ENCODE data around the gene ZNF385A.
A peak's percentile ranks its signal among the peaks of the same experiment; 100 is the strongest.

ZNF385A gene

DNA sequence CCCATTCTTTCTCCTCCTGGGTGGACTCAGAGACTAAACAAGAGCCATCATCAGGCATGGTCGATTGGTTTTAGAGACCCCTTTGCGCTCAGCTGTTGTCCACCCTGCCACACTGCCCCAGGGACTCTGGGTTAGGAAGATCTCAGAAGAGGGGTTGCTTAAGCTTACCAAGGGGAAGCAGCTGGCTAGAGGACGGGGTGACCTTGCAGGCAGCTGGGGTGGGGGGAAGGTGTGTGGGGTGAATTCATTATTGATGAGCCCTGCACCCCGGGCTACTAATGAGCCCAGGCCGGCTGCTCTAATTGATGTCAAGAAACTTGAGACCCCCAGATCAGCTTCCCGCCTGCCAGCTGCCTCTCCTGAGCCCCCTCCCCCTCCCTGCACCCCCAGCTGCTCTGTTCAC lies 8.7 kb upstream of the ZNF385A start:
- ATAC-seq: no peak
- TF ChIP-seq ZFP3 (CRISPR knock-in tag; IDR thresholded peaks at IDR 0.05): no peak
- TF ChIP-seq ARNTL (CRISPR knock-in tag; IDR thresholded peaks at IDR 0.05; ENCODE audit: borderline replicate concordance, low read depth): no peak
- no peak for TF ChIP-seq TCF4 (CRISPR knock-in tag; IDR thresholded peaks at IDR 0.05; ENCODE audit: borderline replicate concordance)
- TF ChIP-seq, protein P1, sequence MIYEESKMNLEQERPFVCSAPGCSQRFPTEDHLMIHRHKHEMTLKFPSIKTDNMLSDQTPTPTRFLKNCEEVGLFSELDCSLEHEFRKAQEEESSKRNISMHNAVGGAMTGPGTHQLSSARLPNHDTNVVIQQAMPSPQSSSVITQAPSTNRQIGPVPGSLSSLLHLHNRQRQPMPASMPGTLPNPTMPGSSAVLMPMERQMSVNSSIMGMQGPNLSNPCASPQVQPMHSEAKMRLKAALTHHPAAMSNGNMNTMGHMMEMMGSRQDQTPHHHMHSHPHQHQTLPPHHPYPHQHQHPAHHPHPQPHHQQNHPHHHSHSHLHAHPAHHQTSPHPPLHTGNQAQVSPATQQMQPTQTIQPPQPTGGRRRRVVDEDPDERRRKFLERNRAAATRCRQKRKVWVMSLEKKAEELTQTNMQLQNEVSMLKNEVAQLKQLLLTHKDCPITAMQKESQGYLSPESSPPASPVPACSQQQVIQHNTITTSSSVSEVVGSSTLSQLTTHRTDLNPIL (CRISPR knock-in tag; IDR thresholded peaks at IDR 0.05; ENCODE audit: low read depth): no peak
- no peak for TF ChIP-seq ESRRG (CRISPR knock-in tag; IDR thresholded peaks at IDR 0.05)
- no peak for TF ChIP-seq BACH2 (CRISPR knock-in tag; IDR thresholded peaks at IDR 0.05; ENCODE audit: borderline replicate concordance)
- no peak for TF ChIP-seq ZNF8 (CRISPR knock-in tag; IDR thresholded peaks at IDR 0.05)
- no peak for TF ChIP-seq ZFP30 (CRISPR knock-in tag; IDR thresholded peaks at IDR 0.05)
- TF ChIP-seq SNAI2 (CRISPR knock-in tag; IDR thresholded peaks at IDR 0.05): no peak
- no peak for TF ChIP-seq RARB (CRISPR knock-in tag; IDR thresholded peaks at IDR 0.05)
- TF ChIP-seq TOX (CRISPR knock-in tag; IDR thresholded peaks at IDR 0.05; ENCODE audit: borderline replicate concordance): no peak
- TF ChIP-seq, protein P2, sequence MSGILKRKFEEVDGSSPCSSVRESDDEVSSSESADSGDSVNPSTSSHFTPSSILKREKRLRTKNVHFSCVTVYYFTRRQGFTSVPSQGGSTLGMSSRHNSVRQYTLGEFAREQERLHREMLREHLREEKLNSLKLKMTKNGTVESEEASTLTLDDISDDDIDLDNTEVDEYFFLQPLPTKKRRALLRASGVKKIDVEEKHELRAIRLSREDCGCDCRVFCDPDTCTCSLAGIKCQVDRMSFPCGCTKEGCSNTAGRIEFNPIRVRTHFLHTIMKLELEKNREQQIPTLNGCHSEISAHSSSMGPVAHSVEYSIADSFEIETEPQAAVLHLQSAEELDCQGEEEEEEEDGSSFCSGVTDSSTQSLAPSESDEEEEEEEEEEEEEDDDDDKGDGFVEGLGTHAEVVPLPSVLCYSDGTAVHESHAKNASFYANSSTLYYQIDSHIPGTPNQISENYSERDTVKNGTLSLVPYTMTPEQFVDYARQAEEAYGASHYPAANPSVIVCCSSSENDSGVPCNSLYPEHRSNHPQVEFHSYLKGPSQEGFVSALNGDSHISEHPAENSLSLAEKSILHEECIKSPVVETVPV (CRISPR knock-in tag; IDR thresholded peaks at IDR 0.05): no peak
- no peak for TF ChIP-seq OSR1 (CRISPR knock-in tag; IDR thresholded peaks at IDR 0.05)
- TF ChIP-seq ZNF70 (CRISPR knock-in tag; IDR thresholded peaks at IDR 0.05): no peak
- no peak for TF ChIP-seq CSDC2 (CRISPR knock-in tag; IDR thresholded peaks at IDR 0.05)

DNA sequence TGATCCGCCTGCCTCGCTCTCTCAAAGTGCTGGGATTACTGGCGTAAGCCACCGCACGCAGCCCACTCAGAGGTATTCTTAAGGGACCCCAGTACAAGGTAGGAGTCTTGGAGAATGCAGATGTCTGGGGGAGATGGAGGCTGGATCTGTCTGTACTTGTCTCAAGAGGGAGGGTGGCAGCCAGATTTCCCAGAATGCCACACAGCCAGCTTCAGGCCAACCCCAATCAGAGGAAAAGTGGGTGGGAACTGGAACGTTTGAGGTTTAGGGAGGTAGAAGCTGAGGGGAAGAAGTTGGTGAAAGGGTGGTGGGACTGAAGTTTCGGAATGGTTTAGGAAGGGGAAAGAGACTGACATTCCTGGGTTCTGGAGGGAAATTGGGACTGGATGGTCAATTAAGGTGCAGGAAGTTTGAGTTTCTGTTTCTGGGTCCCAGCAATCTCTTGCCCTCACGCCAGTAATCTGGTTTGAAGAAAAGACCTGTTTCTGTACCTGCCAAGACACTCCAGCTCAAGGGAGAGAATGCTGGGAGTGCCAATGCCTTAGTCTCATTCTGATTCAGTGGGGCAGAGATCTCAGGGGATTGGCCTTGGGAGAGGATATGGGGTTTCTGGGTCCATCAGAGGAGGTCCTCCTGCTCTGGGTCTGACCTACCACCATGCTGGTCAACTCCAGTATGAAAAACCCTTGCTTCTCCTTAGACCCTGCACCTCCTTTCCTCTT lies 8.1 kb upstream of the ZNF385A start:
- ATAC-seq: no peak
- TF ChIP-seq CSDC2 (CRISPR knock-in tag; IDR thresholded peaks at IDR 0.05) (no peak), ZNF8 (CRISPR knock-in tag; IDR thresholded peaks at IDR 0.05) (no peak), ESRRG (CRISPR knock-in tag; IDR thresholded peaks at IDR 0.05) (no peak), ZFP30 (CRISPR knock-in tag; IDR thresholded peaks at IDR 0.05) (no peak), TCF4 (CRISPR knock-in tag; IDR thresholded peaks at IDR 0.05; ENCODE audit: borderline replicate concordance) (no peak), TOX (CRISPR knock-in tag; IDR thresholded peaks at IDR 0.05; ENCODE audit: borderline replicate concordance) (no peak), ARNTL (CRISPR knock-in tag; IDR thresholded peaks at IDR 0.05; ENCODE audit: borderline replicate concordance, low read depth) (no peak), ZC3H10 (CRISPR knock-in tag; IDR thresholded peaks at IDR 0.05) (no peak), RARB (CRISPR knock-in tag; IDR thresholded peaks at IDR 0.05) (no peak), ZNF70 (CRISPR knock-in tag; IDR thresholded peaks at IDR 0.05) (no peak), SNAI2 (CRISPR knock-in tag; IDR thresholded peaks at IDR 0.05) (no peak), ISL1 (CRISPR knock-in tag; IDR thresholded peaks at IDR 0.05) (no peak), BACH2 (CRISPR knock-in tag; IDR thresholded peaks at IDR 0.05; ENCODE audit: borderline replicate concordance) (no peak), OSR1 (CRISPR knock-in tag; IDR thresholded peaks at IDR 0.05) (no peak), ZNF565 (CRISPR knock-in tag; conservative IDR thresholded peaks at IDR 0.05; ENCODE audit: low read depth) (no peak), PPARA (CRISPR knock-in tag; IDR thresholded peaks at IDR 0.05; ENCODE audit: borderline replicate concordance) (no peak)
- TF ChIP-seq, protein P2 (CRISPR knock-in tag; IDR thresholded peaks at IDR 0.05): no peak
- TF ChIP-seq, protein P3, sequence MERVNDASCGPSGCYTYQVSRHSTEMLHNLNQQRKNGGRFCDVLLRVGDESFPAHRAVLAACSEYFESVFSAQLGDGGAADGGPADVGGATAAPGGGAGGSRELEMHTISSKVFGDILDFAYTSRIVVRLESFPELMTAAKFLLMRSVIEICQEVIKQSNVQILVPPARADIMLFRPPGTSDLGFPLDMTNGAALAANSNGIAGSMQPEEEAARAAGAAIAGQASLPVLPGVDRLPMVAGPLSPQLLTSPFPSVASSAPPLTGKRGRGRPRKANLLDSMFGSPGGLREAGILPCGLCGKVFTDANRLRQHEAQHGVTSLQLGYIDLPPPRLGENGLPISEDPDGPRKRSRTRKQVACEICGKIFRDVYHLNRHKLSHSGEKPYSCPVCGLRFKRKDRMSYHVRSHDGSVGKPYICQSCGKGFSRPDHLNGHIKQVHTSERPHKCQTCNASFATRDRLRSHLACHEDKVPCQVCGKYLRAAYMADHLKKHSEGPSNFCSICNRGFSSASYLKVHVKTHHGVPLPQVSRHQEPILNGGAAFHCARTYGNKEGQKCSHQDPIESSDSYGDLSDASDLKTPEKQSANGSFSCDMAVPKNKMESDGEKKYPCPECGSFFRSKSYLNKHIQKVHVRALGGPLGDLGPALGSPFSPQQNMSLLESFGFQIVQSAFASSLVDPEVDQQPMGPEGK (CRISPR knock-in tag; IDR thresholded peaks at IDR 0.05; ENCODE audit: borderline replicate concordance): no peak

DNA sequence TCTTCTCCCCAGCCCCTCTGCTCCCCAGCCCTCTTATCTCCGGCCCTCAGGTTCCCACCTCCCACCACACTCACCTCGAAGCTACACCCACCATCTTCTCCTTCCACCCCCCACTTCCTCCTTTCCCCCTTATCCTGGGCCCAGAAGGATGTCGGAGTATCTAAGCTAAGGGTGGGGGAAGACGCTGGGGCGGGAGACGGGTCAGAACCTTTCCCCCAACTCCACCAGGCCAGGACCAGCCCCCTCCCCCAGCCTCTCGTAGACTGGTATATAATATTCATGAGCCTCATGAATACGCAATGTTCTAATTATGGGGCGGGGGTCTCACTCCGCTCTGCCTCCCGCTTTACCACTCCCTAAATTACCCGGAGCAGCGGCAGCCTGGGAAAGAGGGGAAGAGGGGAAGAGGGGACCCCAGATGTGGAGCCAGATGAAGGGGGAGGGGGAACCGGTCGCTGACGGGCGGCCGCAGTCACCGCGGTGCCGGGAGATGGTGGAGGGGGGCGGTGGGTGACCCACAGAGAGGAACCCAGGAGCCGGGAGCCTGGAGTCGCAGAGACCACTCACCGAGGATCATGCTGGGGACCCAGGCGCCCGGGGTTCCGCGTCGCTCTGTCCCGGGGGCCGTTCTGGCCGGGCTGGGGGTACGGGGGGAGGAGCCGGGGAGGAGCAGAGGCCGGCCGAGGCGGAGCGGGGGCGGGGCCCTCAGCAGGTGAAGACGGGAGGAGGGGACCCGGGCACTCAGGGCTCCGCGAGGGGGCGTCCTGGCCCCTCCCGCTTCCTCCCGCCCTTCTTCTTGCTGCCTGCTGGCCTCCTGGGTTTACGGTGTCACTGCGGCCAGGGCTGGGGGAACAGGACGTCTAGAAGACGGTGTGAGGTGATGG lies 6.4 kb upstream of the ZNF385A start:
- TF ChIP-seq, protein P1 (CRISPR knock-in tag; IDR thresholded peaks at IDR 0.05; ENCODE audit: low read depth): no peak
- TF ChIP-seq, protein P3 (CRISPR knock-in tag; IDR thresholded peaks at IDR 0.05; ENCODE audit: borderline replicate concordance): no peak
- TF ChIP-seq ESRRG (CRISPR knock-in tag; IDR thresholded peaks at IDR 0.05) (no peak), GLIS3 (CRISPR knock-in tag; IDR thresholded peaks at IDR 0.05) (no peak), PPARA (CRISPR knock-in tag; IDR thresholded peaks at IDR 0.05; ENCODE audit: borderline replicate concordance) (no peak), TOX (CRISPR knock-in tag; IDR thresholded peaks at IDR 0.05; ENCODE audit: borderline replicate concordance) (no peak), ARNTL (CRISPR knock-in tag; IDR thresholded peaks at IDR 0.05; ENCODE audit: borderline replicate concordance, low read depth) (no peak), ZC3H10 (CRISPR knock-in tag; IDR thresholded peaks at IDR 0.05) (no peak), ZNF565 (CRISPR knock-in tag; conservative IDR thresholded peaks at IDR 0.05; ENCODE audit: low read depth) (no peak), TCF4 (CRISPR knock-in tag; IDR thresholded peaks at IDR 0.05; ENCODE audit: borderline replicate concordance) (no peak), SNAI2 (CRISPR knock-in tag; IDR thresholded peaks at IDR 0.05) (no peak), ZFP30 (CRISPR knock-in tag; IDR thresholded peaks at IDR 0.05) (no peak), CSDC2 (CRISPR knock-in tag; IDR thresholded peaks at IDR 0.05) (no peak), RARB (CRISPR knock-in tag; IDR thresholded peaks at IDR 0.05) (no peak), ZNF8 (CRISPR knock-in tag; IDR thresholded peaks at IDR 0.05) (no peak), ZNF70 (CRISPR knock-in tag; IDR thresholded peaks at IDR 0.05) (no peak)
- ATAC-seq: peak; percentile 40

Data from SK-N-SH treated with all-trans-retinoic acid at 6 μM for 48 hours (cell line).